Memory B cell (primary cell): Measurements from ENCODE around the gene INMT.

Experiments
- ATAC-seq: fragments of 150-1000 bp; cut with Tn5 transposase; 2 replicates; pipeline ENCODE4 v1.10.0; 2021; ENCODE audit warnings: low read depth, mild to moderate bottlenecking, moderate library complexity
- DNase-seq, 2 donors: peaks; one replicate each; pipeline ENCODE4 v3.0.0; 2022; ENCODE audit warnings: low spot score in 2 of 2
- H3K27ac Mint-ChIP-seq: one replicate; pipeline ENCODE4 v1.8.0; 2022; ENCODE audit warnings: mild to moderate bottlenecking, moderate library complexity, mixed read lengths
- H3K27me3 Mint-ChIP-seq: one replicate; pipeline ENCODE4 v1.8.0; 2022; ENCODE audit warnings: mixed read lengths
- H3K36me3 Mint-ChIP-seq: one replicate; pipeline ENCODE4 v1.8.0; 2022; ENCODE audit warnings: mild to moderate bottlenecking, mixed read lengths
- H3K4me1 Mint-ChIP-seq: one replicate; pipeline ENCODE4 v1.8.0; 2022; ENCODE audit warnings: mixed read lengths
- H3K4me3 Mint-ChIP-seq: one replicate; pipeline ENCODE4 v1.8.0; 2022; ENCODE audit warnings: mild to moderate bottlenecking, moderate library complexity, mixed read lengths
- H3K9me3 Mint-ChIP-seq: one replicate; pipeline ENCODE4 v1.8.0; 2022; ENCODE audit warnings: mixed read lengths

Gene INMT

GRCh38 chr7:30750683-30751650 lies 968 bp upstream of the INMT start:
- Mint-ChIP-seq H3K4me3 (no peak overlapping the region), H3K9me3 (peaks cover 5% of the 10 kb centered on the region), H3K27me3 (peaks cover 7% of the 10 kb centered on the region), H3K27ac (no peak overlapping the region), H3K36me3 (no peaks in the 10 kb centered on the region), H3K4me1 (no peaks in the 10 kb centered on the region)
- DNase-seq (no peak), ATAC-seq (no peak)

- Mint-ChIP-seq H3K4me3 (no peak overlapping the region), H3K4me1 (no peaks in the 10 kb centered on the region), H3K36me3 (no peaks in the 10 kb centered on the region), H3K9me3 (peaks cover 5% of the 10 kb centered on the region), H3K27me3 (peaks cover 7% of the 10 kb centered on the region), H3K27ac (no peak overlapping the region)
- no peak for DNase-seq
- ATAC-seq, result no peak
Measured at GRCh38 chr7:30752484-30752883, 549 bp downstream of the INMT start.

GRCh38 chr7:30752979-30753378 lies 1.0 kb downstream of the INMT start:
- H3K27ac Mint-ChIP-seq, result no peak overlapping the region
- ATAC-seq, result no peak
- no peaks in the 10 kb centered on the region for H3K4me1 Mint-ChIP-seq
- H3K4me3 Mint-ChIP-seq, result no peak overlapping the region
- DNase-seq, result no peak
- peaks cover 5% of the 10 kb centered on the region for H3K9me3 Mint-ChIP-seq
- no peaks in the 10 kb centered on the region for H3K36me3 Mint-ChIP-seq
- peaks cover 7% of the 10 kb centered on the region for H3K27me3 Mint-ChIP-seq

GRCh38 chr7:30754315-30754877 lies 2.5 kb downstream of the INMT start:
- Mint-ChIP-seq H3K27me3 (peaks cover 7% of the 10 kb centered on the region), H3K4me1 (no peaks in the 10 kb centered on the region), H3K9me3 (peaks cover 5% of the 10 kb centered on the region), H3K27ac (no peak overlapping the region), H3K4me3 (no peak overlapping the region), H3K36me3 (no peaks in the 10 kb centered on the region)
- DNase-seq (no peak), ATAC-seq (no peak)

GRCh38 chr7:30755384-30756154 lies 3.6 kb downstream of the INMT start:
- Mint-ChIP-seq H3K27ac (no peak overlapping the region), H3K27me3 (peaks cover 13% of the 10 kb centered on the region), H3K36me3 (no peaks in the 10 kb centered on the region), H3K4me3 (no peak overlapping the region), H3K9me3 (peaks cover 5% of the 10 kb centered on the region), H3K4me1 (no peaks in the 10 kb centered on the region)
- DNase-seq (no peak), ATAC-seq (no peak)

GRCh38 chr7:30757342-30757692 lies 5.4 kb downstream of the INMT start:
- no peak overlapping the region for H3K4me3 Mint-ChIP-seq
- DNase-seq (no peak), ATAC-seq (no peak)
- H3K27ac Mint-ChIP-seq, result no peak overlapping the region
- H3K4me1 Mint-ChIP-seq, result no peaks in the 10 kb centered on the region
- no peaks in the 10 kb centered on the region for H3K36me3 Mint-ChIP-seq
- peaks cover 15% of the 10 kb centered on the region for H3K27me3 Mint-ChIP-seq
- peaks cover 4% of the 10 kb centered on the region for H3K9me3 Mint-ChIP-seq

GRCh38 chr7:30760514-30761213 lies 8.7 kb downstream of the INMT start:
- no peak overlapping the region for H3K4me3 Mint-ChIP-seq
- H3K36me3 Mint-ChIP-seq, result no peaks in the 10 kb centered on the region
- H3K4me1 Mint-ChIP-seq, result no peaks in the 10 kb centered on the region
- no peak for DNase-seq
- ATAC-seq, result no peak
- no peaks in the 10 kb centered on the region for H3K9me3 Mint-ChIP-seq
- peaks cover 8% of the 10 kb centered on the region for H3K27me3 Mint-ChIP-seq
- no peak overlapping the region for H3K27ac Mint-ChIP-seq

GRCh38 chr7:30761214-30762156 lies 9.6 kb downstream of the INMT start:
- peaks cover 10% of the 10 kb centered on the region for H3K27me3 Mint-ChIP-seq
- no peak for DNase-seq
- H3K4me3 Mint-ChIP-seq, result no peak overlapping the region
- H3K4me1 Mint-ChIP-seq, result no peaks in the 10 kb centered on the region
- H3K9me3 Mint-ChIP-seq, result no peaks in the 10 kb centered on the region
- no peaks in the 10 kb centered on the region for H3K36me3 Mint-ChIP-seq
- H3K27ac Mint-ChIP-seq, result no peak overlapping the region
- ATAC-seq, result no peak

- Mint-ChIP-seq H3K4me3 (no peak overlapping the region), H3K27ac (no peak overlapping the region), H3K36me3 (no peaks in the 10 kb centered on the region), H3K9me3 (no peaks in the 10 kb centered on the region), H3K4me1 (no peaks in the 10 kb centered on the region), H3K27me3 (peaks cover 10% of the 10 kb centered on the region)
- ATAC-seq (no peak), DNase-seq (no peak)
Measured at GRCh38 chr7:30764030-30764975, 12.4 kb downstream of the INMT start.

- Mint-ChIP-seq H3K27me3 (peaks cover 5% of the 10 kb centered on the region), H3K36me3 (no peaks in the 10 kb centered on the region), H3K27ac (no peak overlapping the region), H3K4me1 (no peaks in the 10 kb centered on the region), H3K9me3 (no peaks in the 10 kb centered on the region), H3K4me3 (no peak overlapping the region)
- DNase-seq, result no peak
- no peak for ATAC-seq
Measured at GRCh38 chr7:30765408-30765807, 13.5 kb downstream of the INMT start.

- ATAC-seq (no peak), DNase-seq (no peak)
- Mint-ChIP-seq H3K27me3 (peaks cover 2% of the 10 kb centered on the region), H3K36me3 (no peaks in the 10 kb centered on the region), H3K27ac (no peak overlapping the region), H3K9me3 (no peaks in the 10 kb centered on the region), H3K4me1 (peaks cover 4% of the 10 kb centered on the region), H3K4me3 (peak overlapping the region; percentile 57)
Measured at GRCh38 chr7:30770845-30771173, 18.9 kb downstream of the INMT start.

GRCh38 chr7:30771174-30771879 lies 19.4 kb downstream of the INMT start, which contains the start of gene MINDY4:
Gene MINDY4, plus strand, starts transcription at chr7:30771417. Its CDS starts 77 bp downstream, at chr7:30771494.
- Mint-ChIP-seq H3K27ac (peak within 1 kb of the TSS; percentile 15), H3K36me3 (no peaks in the 10 kb centered on the region), H3K27me3 (no peaks in the 10 kb centered on the region), H3K9me3 (no peaks in the 10 kb centered on the region), H3K4me1 (peaks cover 4% of the 10 kb centered on the region), H3K4me3 (peak within 1 kb of the TSS; percentile 89)
- DNase-seq (peak; percentile 21 to 37), ATAC-seq (peak; percentile 91)
